Stimulated activated CD8-positive, alpha-beta memory T cell treated with anti-CD3 and anti-CD28 coated beads, Interleukin-4, amount 100 ng/mL, for 4 hours (primary cell): ENCODE measurements around the gene HSD17B11.
"Not testable (repeated sequence)": the region's sequence is repeated elsewhere in the genome, so short reads cannot be mapped to it uniquely, and the experiment has no call there.

Experiments
- DNase-seq, 2 donors: peaks; one replicate each; pipeline ENCODE4 v3.0.0-alpha.2; 2020; ENCODE audit warnings: low read depth in 2 of 2, low spot score in 1 of 2

HSD17B11 gene

GRCh38 chr4:87310691-87311335, 80.2 kb downstream of the HSD17B11 start:
- no peak for DNase-seq

GRCh38 chr4:87309625-87310024, 81.4 kb downstream of the HSD17B11 start:
- no peak for DNase-seq

- DNase-seq, result no peak
Observed at GRCh38 chr4:87306056-87306455, 84.9 kb downstream of the HSD17B11 start.

- no peak for DNase-seq
Observed at GRCh38 chr4:87305562-87305961, 85.4 kb downstream of the HSD17B11 start.

- no peak for DNase-seq
Observed at GRCh38 chr4:87304745-87305432, 86.1 kb downstream of the HSD17B11 start.

GRCh38 chr4:87299898-87300297, 91.1 kb downstream of the HSD17B11 start:
- no peak for DNase-seq

GRCh38 chr4:87298362-87298761, 92.6 kb downstream of the HSD17B11 start:
- no peak for DNase-seq

GRCh38 chr4:87294911-87295310, 96.1 kb downstream of the HSD17B11 start:
- not testable (repeated sequence) for DNase-seq

GRCh38 chr4:87293889-87294288, 97.1 kb downstream of the HSD17B11 start:
- DNase-seq, result not testable (repeated sequence)

GRCh38 chr4:87286970-87287369, 104.0 kb downstream of the HSD17B11 start:
- DNase-seq, result no peak
